ENCODE data around the gene GLS. TPM values are rescaled to one million over a fixed set of nuclear protein-coding genes. Genes with fewer than 3 reads are reported as not detected.

GLS gene
- total and polyA plus RNA-seq, 2 donors (not counting 1 experiment from before 2014, with no cell fraction given) = 123 to 192 TPM

DNA sequence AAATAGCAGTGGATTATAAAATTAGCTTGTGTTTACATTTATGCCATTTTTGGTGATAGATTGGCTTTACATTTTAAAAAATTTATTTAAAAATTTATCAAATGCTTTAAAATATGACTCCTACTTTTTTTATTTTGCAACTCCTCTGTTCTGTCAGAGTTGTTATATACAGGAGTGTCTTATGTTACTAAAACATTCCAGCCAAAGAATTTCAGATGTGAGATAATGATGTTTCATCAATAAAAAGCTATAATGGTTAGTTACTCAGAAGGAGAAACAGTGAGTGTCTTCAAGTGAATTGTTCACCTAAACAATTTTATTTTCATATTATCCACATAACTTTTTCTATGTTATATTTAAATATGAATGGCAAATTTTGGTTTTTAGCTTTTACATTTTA lies 52.7 kb downstream of the GLS start:
- Histone ChIP-seq H4K20me1 (ENCODE audit: control insufficient read depth, extremely low read depth, insufficient read depth, low read length) (no peaks in the 10 kb centered on the region), H3K36me3 (ENCODE audit: control insufficient read depth, insufficient read depth, low read length) (peaks cover 5% of the 10 kb centered on the region), H3K27me3 (ENCODE audit: control insufficient read depth, insufficient read depth, low read length) (no peaks in the 10 kb centered on the region), H3K27ac (ENCODE audit: insufficient read depth, low read length) (no peak overlapping the region), H3K4me2 (ENCODE audit: extremely low read depth, insufficient read depth, low read length) (no peak overlapping the region), H3K4me3 (replicated peaks in 1 of 4; ENCODE audit: control extremely low read depth in 1 of 4, insufficient read depth in 1 of 4, low read depth in 3 of 4, low read length in 4 of 4) (no peak overlapping the region), H3K9me3 (ENCODE audit: control insufficient read depth, insufficient read depth, low read depth, low read length) (no peaks in the 10 kb centered on the region), H2AFZ (ENCODE audit: low read length) (no peak overlapping the region), H3K4me1 (ENCODE audit: control insufficient read depth, extremely low read depth, insufficient read depth, low read length) (no peaks in the 10 kb centered on the region), H3K79me2 (ENCODE audit: control insufficient read depth, insufficient read depth, low read length) (no peaks in the 10 kb centered on the region), H3K9ac (ENCODE audit: insufficient read depth, low read length) (no peak overlapping the region)
- TF ChIP-seq, protein P1, sequence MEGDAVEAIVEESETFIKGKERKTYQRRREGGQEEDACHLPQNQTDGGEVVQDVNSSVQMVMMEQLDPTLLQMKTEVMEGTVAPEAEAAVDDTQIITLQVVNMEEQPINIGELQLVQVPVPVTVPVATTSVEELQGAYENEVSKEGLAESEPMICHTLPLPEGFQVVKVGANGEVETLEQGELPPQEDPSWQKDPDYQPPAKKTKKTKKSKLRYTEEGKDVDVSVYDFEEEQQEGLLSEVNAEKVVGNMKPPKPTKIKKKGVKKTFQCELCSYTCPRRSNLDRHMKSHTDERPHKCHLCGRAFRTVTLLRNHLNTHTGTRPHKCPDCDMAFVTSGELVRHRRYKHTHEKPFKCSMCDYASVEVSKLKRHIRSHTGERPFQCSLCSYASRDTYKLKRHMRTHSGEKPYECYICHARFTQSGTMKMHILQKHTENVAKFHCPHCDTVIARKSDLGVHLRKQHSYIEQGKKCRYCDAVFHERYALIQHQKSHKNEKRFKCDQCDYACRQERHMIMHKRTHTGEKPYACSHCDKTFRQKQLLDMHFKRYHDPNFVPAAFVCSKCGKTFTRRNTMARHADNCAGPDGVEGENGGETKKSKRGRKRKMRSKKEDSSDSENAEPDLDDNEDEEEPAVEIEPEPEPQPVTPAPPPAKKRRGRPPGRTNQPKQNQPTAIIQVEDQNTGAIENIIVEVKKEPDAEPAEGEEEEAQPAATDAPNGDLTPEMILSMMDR (conservative IDR thresholded peaks at IDR 0.05 in 1 of 2, IDR thresholded peaks at IDR 0.05 in 1 of 2; ENCODE audit: low read depth in 1 of 2, low read length in 2 of 2) = no peak
- TF ChIP-seq EZH2 (IDR thresholded peaks at IDR 0.05; ENCODE audit: low read length, missing control alignments) = no peak
- no peak for DNase-seq (ENCODE audit: low read depth in 2 of 2)

DNA sequence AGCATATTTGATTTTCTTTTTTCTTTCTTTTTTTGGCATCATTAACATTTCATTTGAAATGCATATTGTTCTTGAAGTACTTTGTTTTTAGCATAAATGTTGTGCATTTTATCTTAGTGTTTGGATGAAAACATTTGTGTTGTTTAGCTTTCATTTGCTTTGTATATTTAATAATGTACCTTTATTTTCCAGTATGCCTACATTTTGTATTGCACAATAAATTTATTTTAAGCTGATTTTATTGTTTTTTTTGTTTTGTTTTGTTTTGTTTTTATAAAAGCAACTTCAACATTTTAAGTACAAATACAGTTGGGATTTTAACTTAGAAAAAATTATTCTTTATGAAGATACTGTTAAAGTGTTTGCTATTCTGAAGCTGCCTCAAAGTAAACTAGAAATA lies 54.4 kb downstream of the GLS start:
- no peak overlapping the region for H3K9ac ChIP-seq (ENCODE audit: insufficient read depth, low read length)
- H3K9me3 ChIP-seq (ENCODE audit: control insufficient read depth, insufficient read depth, low read depth, low read length) = no peaks in the 10 kb centered on the region
- no peak overlapping the region for H2AFZ ChIP-seq (ENCODE audit: low read length)
- TF ChIP-seq, protein P1 (conservative IDR thresholded peaks at IDR 0.05 in 1 of 2, IDR thresholded peaks at IDR 0.05 in 1 of 2; ENCODE audit: low read depth in 1 of 2, low read length in 2 of 2) = no peak
- no peak for TF ChIP-seq EZH2 (IDR thresholded peaks at IDR 0.05; ENCODE audit: low read length, missing control alignments)
- no peak for DNase-seq (ENCODE audit: low read depth in 2 of 2)
- H3K27me3 ChIP-seq (ENCODE audit: control insufficient read depth, insufficient read depth, low read length) = no peaks in the 10 kb centered on the region
- H3K4me3 ChIP-seq (replicated peaks in 1 of 4; ENCODE audit: control extremely low read depth in 1 of 4, insufficient read depth in 1 of 4, low read depth in 3 of 4, low read length in 4 of 4) = no peak overlapping the region
- no peak overlapping the region for H3K27ac ChIP-seq (ENCODE audit: insufficient read depth, low read length)
- H3K4me2 ChIP-seq (ENCODE audit: extremely low read depth, insufficient read depth, low read length) = no peak overlapping the region
- no peaks in the 10 kb centered on the region for H4K20me1 ChIP-seq (ENCODE audit: control insufficient read depth, extremely low read depth, insufficient read depth, low read length)
- peaks cover 4% of the 10 kb centered on the region for H3K36me3 ChIP-seq (ENCODE audit: control insufficient read depth, insufficient read depth, low read length)
- no peaks in the 10 kb centered on the region for H3K4me1 ChIP-seq (ENCODE audit: control insufficient read depth, extremely low read depth, insufficient read depth, low read length)
- H3K79me2 ChIP-seq (ENCODE audit: control insufficient read depth, insufficient read depth, low read length) = no peaks in the 10 kb centered on the region

DNA sequence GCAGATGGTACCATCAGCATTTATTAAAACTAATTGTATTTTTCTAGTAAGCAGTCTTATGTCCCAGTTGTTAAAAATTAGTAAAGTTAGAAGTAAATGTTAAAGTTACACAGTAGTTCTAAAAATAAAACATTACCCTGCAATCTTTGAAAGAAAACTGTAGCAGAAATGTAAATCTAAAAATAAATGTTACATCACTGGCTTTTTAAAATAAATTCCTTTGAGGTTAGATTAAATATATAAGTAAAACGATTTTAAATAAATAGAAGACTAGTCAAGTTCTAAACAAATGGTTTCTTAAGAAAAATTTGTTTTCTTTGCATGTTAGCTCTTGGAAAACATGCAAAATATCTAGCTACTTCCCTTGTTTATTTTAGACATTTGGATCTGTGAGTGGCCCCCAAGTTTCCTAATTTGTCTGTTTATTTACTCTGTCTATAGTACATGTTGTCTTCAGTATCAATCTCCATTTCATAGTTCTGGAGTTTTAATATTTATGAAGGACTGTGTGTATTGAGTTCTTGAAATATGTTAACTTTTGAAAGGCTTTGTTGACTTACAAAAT lies 58.2 kb downstream of the GLS start:
- no peak for TF ChIP-seq EZH2 (IDR thresholded peaks at IDR 0.05; ENCODE audit: low read length, missing control alignments)
- TF ChIP-seq, protein P1 (conservative IDR thresholded peaks at IDR 0.05 in 1 of 2, IDR thresholded peaks at IDR 0.05 in 1 of 2; ENCODE audit: low read depth in 1 of 2, low read length in 2 of 2) = no peak
- Histone ChIP-seq H3K79me2 (ENCODE audit: control insufficient read depth, insufficient read depth, low read length) (no peaks in the 10 kb centered on the region), H3K9ac (ENCODE audit: insufficient read depth, low read length) (no peak overlapping the region), H3K4me2 (ENCODE audit: extremely low read depth, insufficient read depth, low read length) (peak overlapping the region; percentile 19), H3K9me3 (ENCODE audit: control insufficient read depth, insufficient read depth, low read depth, low read length) (no peaks in the 10 kb centered on the region), H2AFZ (ENCODE audit: low read length) (no peak overlapping the region), H3K4me1 (ENCODE audit: control insufficient read depth, extremely low read depth, insufficient read depth, low read length) (peaks cover 3% of the 10 kb centered on the region), H3K4me3 (replicated peaks in 1 of 4; ENCODE audit: control extremely low read depth in 1 of 4, insufficient read depth in 1 of 4, low read depth in 3 of 4, low read length in 4 of 4) (no peak overlapping the region), H4K20me1 (ENCODE audit: control insufficient read depth, extremely low read depth, insufficient read depth, low read length) (no peaks in the 10 kb centered on the region), H3K27ac (ENCODE audit: insufficient read depth, low read length) (no peak overlapping the region), H3K27me3 (ENCODE audit: control insufficient read depth, insufficient read depth, low read length) (no peaks in the 10 kb centered on the region), H3K36me3 (ENCODE audit: control insufficient read depth, insufficient read depth, low read length) (no peaks in the 10 kb centered on the region)
- DNase-seq (ENCODE audit: low read depth in 2 of 2) = peak in 1 of 2 donors; percentile 47
